GM12891 (cell line): ENCODE results near the gene GCG.

ENCODE experiments used
- PAX5 ChIP-seq: IDR thresholded peaks from 2 replicates; pipeline ENCODE4 v1.6.1; 2011; ENCODE audit warnings: low read length, moderate library complexity, mild to moderate bottlenecking; ENCODE audit not compliant: insufficient read depth, severe bottlenecking
- POLR2A ChIP-seq: IDR thresholded peaks from 2 replicates; pipeline ENCODE4 v1.6.1; 2011; ENCODE audit warnings: low read depth, low read length, control low read depth
- POLR2AphosphoS5 ChIP-seq: IDR thresholded peaks from 2 replicates; pipeline ENCODE4 v1.6.1; 2011; ENCODE audit warnings: low read depth, low read length, control low read depth
- POU2F2 ChIP-seq: IDR thresholded peaks from 2 replicates; pipeline ENCODE4 v1.6.1; 2011; ENCODE audit warnings: low read depth, mild to moderate bottlenecking, control low read depth, low read length, moderate library complexity
- SPI1 ChIP-seq: IDR thresholded peaks from 2 replicates; pipeline ENCODE4 v1.6.1; 2011; ENCODE audit warnings: low read depth, low read length, control low read depth
- TAF1 ChIP-seq: IDR thresholded peaks from 2 replicates; pipeline ENCODE4 v1.6.1; 2011; ENCODE audit warnings: low read depth, low read length, control low read depth

DNA sequence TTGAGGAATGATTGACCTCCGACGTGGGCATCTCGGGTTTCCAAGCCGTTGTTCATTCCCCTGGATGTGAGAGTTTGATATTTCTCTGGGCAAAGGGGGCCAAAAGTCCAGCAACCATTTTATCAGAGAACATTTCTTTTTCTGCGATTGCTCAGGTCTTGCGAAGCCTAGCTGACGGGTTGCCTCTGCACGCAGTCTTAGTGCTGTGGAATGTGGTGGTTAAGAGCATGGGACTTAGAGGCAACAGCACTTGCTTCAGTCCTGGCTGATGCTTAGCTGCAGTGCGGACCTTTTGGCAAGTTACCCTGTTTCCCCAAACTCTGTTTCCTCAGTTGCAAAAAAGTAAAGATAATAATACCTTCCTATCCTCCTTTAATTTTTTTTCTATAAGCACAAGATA, 46.2 kb upstream of the GCG start:
- TF ChIP-seq POLR2AphosphoS5 (no peak), POLR2A (no peak), POU2F2 (no peak), TAF1 (no peak), SPI1 (no peak), PAX5 (no peak)
